K562 (cell line): ENCODE data around the gene PHF10. TPM values are rescaled to one million over a fixed set of nuclear protein-coding genes. Genes with fewer than 3 reads are reported as not detected.
A peak's percentile ranks its signal among the peaks of the same experiment; 100 is the strongest.

ENCODE experiments used
- BCOR ChIP-seq: fragments of 450-650 bp; IDR thresholded peaks from 2 replicates; pipeline ENCODE4 v1.6.1; 2016
- BRF1 ChIP-seq: IDR thresholded peaks from 3 replicates; pipeline ENCODE4 v1.6.1; 2011; ENCODE audit warnings: borderline replicate concordance, mild to moderate bottlenecking; ENCODE audit not compliant: insufficient read length; ENCODE audit errors: extremely low read depth
- DIDO1 ChIP-seq: fragments of 450-650 bp; IDR thresholded peaks from 2 replicates; pipeline ENCODE4 v1.6.1; 2016; ENCODE audit warnings: low read depth, missing biosample characterization, missing genetic modification characterization
- EP300 ChIP-seq: IDR thresholded peaks from 2 replicates; pipeline ENCODE4 v1.6.1; 2012; ENCODE audit warnings: low read length, improper control_type of control experiment
- FOXK2 ChIP-seq, 2 experiments: fragments of 450-650 bp; IDR thresholded peaks in 1 of 2; conservative IDR thresholded peaks in 1 of 2; 2 replicates each; pipeline ENCODE4 v1.6.1; 2016; ENCODE audit warnings: low read depth in 2 of 2, mild to moderate bottlenecking in 1 of 2
- HOXB6 ChIP-seq: fragments of 250-450 bp; sonication (Bioruptor Pico); IDR thresholded peaks from 2 replicates; pipeline ENCODE4 v1.5.1; 2022; ENCODE audit warnings: mild to moderate bottlenecking, borderline replicate concordance
- IFI16 ChIP-seq: fragments of 250-450 bp; sonication (Bioruptor Pico); IDR thresholded peaks from 2 replicates; pipeline ENCODE4 v2.1.2; 2022; ENCODE audit warnings: mild to moderate bottlenecking, inconsistent platforms
- KDM1A ChIP-seq, 2 experiments: fragments of 450-650 bp; IDR thresholded peaks; 2 replicates each; pipeline ENCODE4 v1.6.1; 2016; ENCODE audit warnings: mild to moderate bottlenecking in 2 of 2
- MCM3 ChIP-seq: fragments of 450-650 bp; IDR thresholded peaks from 2 replicates; pipeline ENCODE4 v1.6.1; 2016
- MCM7 ChIP-seq, 2 experiments: fragments of 450-650 bp; IDR thresholded peaks; 2 replicates each; pipeline ENCODE4 v1.6.1; 2016 to 2018
- NFIX ChIP-seq: fragments of 250-450 bp; sonication (Bioruptor Pico); IDR thresholded peaks from 2 replicates; pipeline ENCODE4 v1.4.0; 2020; ENCODE audit warnings: low read depth, mild to moderate bottlenecking, moderate library complexity
- POLR2A ChIP-seq: fragments of 450-650 bp; conservative IDR thresholded peaks from 2 replicates; pipeline ENCODE4 v1.6.1; 2016
- PTBP1 ChIP-seq: fragments of 200-400 bp; formaldehyde crosslinking; IDR thresholded peaks from 2 replicates; pipeline ENCODE4 v1.6.1; 2017; ENCODE audit warnings: low read depth, low read length
- SRF ChIP-seq, 2 experiments: fragments of 250-450, 450-650 bp in 1 of 2; sonication (Bioruptor Pico) in 1 of 2; sonication (generic) in 1 of 2; formaldehyde crosslinking; IDR thresholded peaks; 2 replicates each; pipeline versions ENCODE4 v1.5.0 to v1.5.1; 2020 to 2022; ENCODE audit warnings: mild to moderate bottlenecking in 1 of 2, missing genetic modification reagents in 1 of 2
- U2AF2 ChIP-seq: fragments of 200-400 bp; formaldehyde crosslinking; optimal IDR thresholded peaks from 2 replicates; pipeline ENCODE3; 2017; ENCODE audit warnings: low read depth, mild to moderate bottlenecking, low read length
- XRCC4 ChIP-seq: IDR thresholded peaks from one replicate; pipeline ENCODE4 v1.6.1; 2011; ENCODE audit not compliant: insufficient read depth, insufficient read length; ENCODE audit errors: extremely low read depth
- YBX1 ChIP-seq: fragments of 450-650 bp; IDR thresholded peaks from 2 replicates; pipeline ENCODE4 v1.7.1; 2016; ENCODE audit warnings: mild to moderate bottlenecking
- ZNF696 ChIP-seq: fragments of 250-450 bp; sonication (Bioruptor Pico); conservative IDR thresholded peaks from 2 replicates; pipeline ENCODE4 v1.4.0; 2020; ENCODE audit warnings: mild to moderate bottlenecking, moderate library complexity
- polyA plus RNA-seq, 8 experiments: library from polyadenylated mRNA; depleted of rRNA in 4 of 8; stranded (reverse) in 5 of 8; unstranded in 3 of 8; fragments of >200 nt; fragmentation: Nextera tagmentation in 2 of 8; fragmentation: Illumina TruSeq in 1 of 8; extraction: Ambion mirVana in 2 of 8; extraction: Trizol in 1 of 8; gene quantifications; 2 replicates each; pipeline versions ENCODE4 v1.2.1 to v1.2.3, GENCODE V29; 2011 to 2014; ENCODE audit warnings: inconsistent platforms in 1 of 8, missing spikeins in 1 of 8
- total RNA-seq, 7 experiments: library from RNA; depleted of rRNA in 6 of 7; stranded (reverse); fragments of >200 nt in 6 of 7; fragmentation: Illumina TruSeq in 2 of 7; extraction: Trizol in 2 of 7; gene quantifications; 2 replicates each; pipeline versions ENCODE4 v1.2.1 to v1.2.3, GENCODE V29; 2011 to 2021; ENCODE audit warnings: low replicate concordance in 1 of 7
- TF ChIP-seq, protein P1 (sequence below): fragments of 450-650 bp; IDR thresholded peaks from 2 replicates; pipeline ENCODE4 v1.7.0; 2016; ENCODE audit warnings: borderline replicate concordance
- TF ChIP-seq, protein P2 (sequence below): fragments of 250-450 bp; sonication (Bioruptor Pico); IDR thresholded peaks from 2 replicates; pipeline ENCODE4 v1.9.0; 2021; ENCODE audit warnings: mild to moderate bottlenecking, inconsistent platforms
- TF ChIP-seq, protein P3 (sequence below): IDR thresholded peaks from 2 replicates; pipeline ENCODE4 v1.6.1; 2011; ENCODE audit warnings: borderline replicate concordance, low read depth, mild to moderate bottlenecking, moderate library complexity, low read length; ENCODE audit not compliant: insufficient read depth, poor library complexity, severe bottlenecking
- TF ChIP-seq, protein P4 (sequence below): sonication (generic); formaldehyde crosslinking; IDR thresholded peaks from 2 replicates; pipeline ENCODE4 v1.8.0; 2022; ENCODE audit warnings: missing genetic modification reagents, mild to moderate bottlenecking, moderate library complexity, borderline replicate concordance

PHF10 gene
- total and polyA plus RNA-seq, 9 of the 15 experiments (the other 6 are each of a cell fraction or from before 2014, with no cell fraction given): 23.9 to 88.9 (median 46.0) TPM

DNA sequence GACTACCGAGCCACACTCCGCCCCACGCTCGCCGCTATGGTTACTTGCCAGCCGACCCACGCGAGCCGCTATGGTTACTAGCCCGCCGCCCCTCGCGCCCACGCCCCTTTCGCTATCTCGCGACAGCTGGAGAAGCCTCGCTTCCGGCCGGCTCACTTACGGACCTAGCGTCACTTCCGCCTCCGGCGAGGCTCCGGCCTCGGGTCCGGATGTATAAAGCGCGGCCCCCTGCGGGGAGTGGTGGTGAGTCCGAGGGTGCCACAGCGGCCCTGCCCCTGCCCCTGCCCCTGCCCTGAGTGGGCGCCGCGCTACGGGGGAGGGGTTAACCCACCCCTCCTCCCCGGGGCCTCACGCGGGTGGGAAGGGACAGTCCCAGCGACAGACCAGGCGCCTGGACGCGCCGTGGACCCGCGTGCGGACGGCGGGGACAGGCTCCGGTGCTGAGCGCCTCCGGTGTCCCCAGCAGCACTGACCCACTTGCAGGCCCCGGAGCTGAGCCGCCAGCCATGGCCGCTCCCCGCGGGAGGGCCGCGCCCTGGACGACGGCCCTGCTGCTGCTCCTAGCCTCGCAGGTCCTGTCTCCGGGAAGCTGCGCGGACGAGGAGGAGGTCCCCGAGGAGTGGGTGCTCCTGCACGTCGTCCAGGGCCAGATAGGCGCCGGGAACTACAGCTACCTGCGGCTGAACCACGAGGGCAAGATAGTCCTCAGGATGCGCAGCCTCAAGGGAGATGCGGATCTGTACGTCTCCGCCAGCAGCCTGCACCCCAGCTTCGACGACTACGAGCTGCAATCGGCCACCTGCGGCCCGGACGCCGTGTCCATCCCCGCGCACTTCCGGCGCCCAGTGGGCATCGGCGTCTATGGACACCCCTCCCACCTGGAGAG, 22.1 kb downstream of the PHF10 start, which contains the start of the genes C6orf120 and WDR27 (continued):
- TF ChIP-seq PTBP1 (no peak), KDM1A (IDR thresholded peaks at IDR 0.05) (no peak), U2AF2 (no peak), MCM3 (no peak), EP300 (peak; percentile 33; the same call in 1 of the 2 replicates), XRCC4 (no peak), POLR2A (peak; percentile 96), SRF (CRISPR knock-in tag; IDR thresholded peaks at IDR 0.05) (0 out of 4 replicates have a peak, but pooled peaks of 1 of the 2 experiments have one; percentile 39), DIDO1 (tag) (peak; percentile 61; the same call in 1 of the 2 replicates), FOXK2 (conservative IDR thresholded peaks at IDR 0.05 in 1 of 2, IDR thresholded peaks at IDR 0.05 in 1 of 2; ENCODE audit: low read depth in 2 of 2) (peak; percentile 21 to 62; a peak in 3 of 4 replicates), BCOR (no peak; the same call in 1 of the 2 replicates), NFIX (CRISPR knock-in tag) (no peak), IFI16 (no peak), ZNF696 (CRISPR knock-in tag) (no peak), BRF1 (no peak), MCM7 (IDR thresholded peaks at IDR 0.05) (no peak), HOXB6 (peak; percentile 70; the same call in 1 of the 2 replicates), YBX1 (no peak)
- TF ChIP-seq, protein P1, sequence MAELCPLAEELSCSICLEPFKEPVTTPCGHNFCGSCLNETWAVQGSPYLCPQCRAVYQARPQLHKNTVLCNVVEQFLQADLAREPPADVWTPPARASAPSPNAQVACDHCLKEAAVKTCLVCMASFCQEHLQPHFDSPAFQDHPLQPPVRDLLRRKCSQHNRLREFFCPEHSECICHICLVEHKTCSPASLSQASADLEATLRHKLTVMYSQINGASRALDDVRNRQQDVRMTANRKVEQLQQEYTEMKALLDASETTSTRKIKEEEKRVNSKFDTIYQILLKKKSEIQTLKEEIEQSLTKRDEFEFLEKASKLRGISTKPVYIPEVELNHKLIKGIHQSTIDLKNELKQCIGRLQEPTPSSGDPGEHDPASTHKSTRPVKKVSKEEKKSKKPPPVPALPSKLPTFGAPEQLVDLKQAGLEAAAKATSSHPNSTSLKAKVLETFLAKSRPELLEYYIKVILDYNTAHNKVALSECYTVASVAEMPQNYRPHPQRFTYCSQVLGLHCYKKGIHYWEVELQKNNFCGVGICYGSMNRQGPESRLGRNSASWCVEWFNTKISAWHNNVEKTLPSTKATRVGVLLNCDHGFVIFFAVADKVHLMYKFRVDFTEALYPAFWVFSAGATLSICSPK: no peak
- TF ChIP-seq, protein P2, sequence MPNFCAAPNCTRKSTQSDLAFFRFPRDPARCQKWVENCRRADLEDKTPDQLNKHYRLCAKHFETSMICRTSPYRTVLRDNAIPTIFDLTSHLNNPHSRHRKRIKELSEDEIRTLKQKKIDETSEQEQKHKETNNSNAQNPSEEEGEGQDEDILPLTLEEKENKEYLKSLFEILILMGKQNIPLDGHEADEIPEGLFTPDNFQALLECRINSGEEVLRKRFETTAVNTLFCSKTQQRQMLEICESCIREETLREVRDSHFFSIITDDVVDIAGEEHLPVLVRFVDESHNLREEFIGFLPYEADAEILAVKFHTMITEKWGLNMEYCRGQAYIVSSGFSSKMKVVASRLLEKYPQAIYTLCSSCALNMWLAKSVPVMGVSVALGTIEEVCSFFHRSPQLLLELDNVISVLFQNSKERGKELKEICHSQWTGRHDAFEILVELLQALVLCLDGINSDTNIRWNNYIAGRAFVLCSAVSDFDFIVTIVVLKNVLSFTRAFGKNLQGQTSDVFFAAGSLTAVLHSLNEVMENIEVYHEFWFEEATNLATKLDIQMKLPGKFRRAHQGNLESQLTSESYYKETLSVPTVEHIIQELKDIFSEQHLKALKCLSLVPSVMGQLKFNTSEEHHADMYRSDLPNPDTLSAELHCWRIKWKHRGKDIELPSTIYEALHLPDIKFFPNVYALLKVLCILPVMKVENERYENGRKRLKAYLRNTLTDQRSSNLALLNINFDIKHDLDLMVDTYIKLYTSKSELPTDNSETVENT (CRISPR knock-in tag): peak; percentile 47; the same call in 1 of the 2 replicates
- TF ChIP-seq, protein P3, sequence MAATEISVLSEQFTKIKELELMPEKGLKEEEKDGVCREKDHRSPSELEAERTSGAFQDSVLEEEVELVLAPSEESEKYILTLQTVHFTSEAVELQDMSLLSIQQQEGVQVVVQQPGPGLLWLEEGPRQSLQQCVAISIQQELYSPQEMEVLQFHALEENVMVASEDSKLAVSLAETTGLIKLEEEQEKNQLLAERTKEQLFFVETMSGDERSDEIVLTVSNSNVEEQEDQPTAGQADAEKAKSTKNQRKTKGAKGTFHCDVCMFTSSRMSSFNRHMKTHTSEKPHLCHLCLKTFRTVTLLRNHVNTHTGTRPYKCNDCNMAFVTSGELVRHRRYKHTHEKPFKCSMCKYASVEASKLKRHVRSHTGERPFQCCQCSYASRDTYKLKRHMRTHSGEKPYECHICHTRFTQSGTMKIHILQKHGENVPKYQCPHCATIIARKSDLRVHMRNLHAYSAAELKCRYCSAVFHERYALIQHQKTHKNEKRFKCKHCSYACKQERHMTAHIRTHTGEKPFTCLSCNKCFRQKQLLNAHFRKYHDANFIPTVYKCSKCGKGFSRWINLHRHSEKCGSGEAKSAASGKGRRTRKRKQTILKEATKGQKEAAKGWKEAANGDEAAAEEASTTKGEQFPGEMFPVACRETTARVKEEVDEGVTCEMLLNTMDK: peak; percentile 88
- TF ChIP-seq, protein P4, sequence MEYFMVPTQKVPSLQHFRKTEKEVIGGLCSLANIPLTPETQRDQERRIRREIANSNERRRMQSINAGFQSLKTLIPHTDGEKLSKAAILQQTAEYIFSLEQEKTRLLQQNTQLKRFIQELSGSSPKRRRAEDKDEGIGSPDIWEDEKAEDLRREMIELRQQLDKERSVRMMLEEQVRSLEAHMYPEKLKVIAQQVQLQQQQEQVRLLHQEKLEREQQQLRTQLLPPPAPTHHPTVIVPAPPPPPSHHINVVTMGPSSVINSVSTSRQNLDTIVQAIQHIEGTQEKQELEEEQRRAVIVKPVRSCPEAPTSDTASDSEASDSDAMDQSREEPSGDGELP (CRISPR knock-in tag): peak; percentile 97
